Endodermal cell (in vitro differentiated cells): ENCODE results near the gene CCL14. TPM values are rescaled to one million over a fixed set of nuclear protein-coding genes. Genes with fewer than 3 reads are reported as not detected.

ENCODE experiments used
- DNase-seq: peaks from one replicate; pipeline ENCODE4 v3.0.0-alpha.2; 2017
- H3K27ac ChIP-seq: 2 replicates; pipeline ENCODE4 v1.5.1; 2013; ENCODE audit warnings: mild to moderate bottlenecking, low read depth, low read length, moderate library complexity
- H3K27me3 ChIP-seq: 2 replicates; pipeline ENCODE4 v1.6.1; 2013; ENCODE audit warnings: mild to moderate bottlenecking, low read length, moderate library complexity; ENCODE audit not compliant: insufficient read depth, control insufficient read depth, poor library complexity, severe bottlenecking
- H3K36me3 ChIP-seq: 2 replicates; pipeline ENCODE4 v1.7.0; 2013; ENCODE audit warnings: mild to moderate bottlenecking, low read length, moderate library complexity; ENCODE audit not compliant: control insufficient read depth, insufficient read depth
- H3K4me1 ChIP-seq: one replicate; pipeline ENCODE4 v1.7.0; 2013; ENCODE audit warnings: low read length; ENCODE audit not compliant: control insufficient read depth, insufficient read depth
- H3K4me3 ChIP-seq: 2 replicates; pipeline ENCODE4 v1.5.1; 2013; ENCODE audit warnings: mild to moderate bottlenecking, low read length, moderate library complexity
- H3K9ac ChIP-seq: 2 replicates; pipeline ENCODE4 v1.6.1; 2013; ENCODE audit warnings: mild to moderate bottlenecking, low read length, moderate library complexity; ENCODE audit not compliant: poor library complexity, severe bottlenecking; ENCODE audit errors: extremely low read depth
- H3K9me3 ChIP-seq: 2 replicates; pipeline ENCODE4 v1.6.1; 2013; ENCODE audit warnings: mild to moderate bottlenecking, low read length, moderate library complexity; ENCODE audit not compliant: control insufficient read depth
- H3K27ac Mint-ChIP-seq: 2 replicates; pipeline ENCODE4 v1.8.0; 2020; ENCODE audit warnings: mixed read lengths
- H3K27me3 Mint-ChIP-seq: 2 replicates; pipeline ENCODE4 v1.8.0; 2021; ENCODE audit warnings: mild to moderate bottlenecking, mixed read lengths; ENCODE audit not compliant: insufficient read depth
- H3K36me3 Mint-ChIP-seq: 2 replicates; pipeline ENCODE4 v1.8.0; 2020; ENCODE audit warnings: low read depth, mixed read lengths
- H3K4me1 Mint-ChIP-seq: 2 replicates; pipeline ENCODE4 v1.8.0; 2020; ENCODE audit warnings: mixed read lengths
- H3K4me3 Mint-ChIP-seq: 2 replicates; pipeline ENCODE4 v1.8.0; 2020; ENCODE audit warnings: mild to moderate bottlenecking, moderate library complexity, mixed read lengths
- H3K9me3 Mint-ChIP-seq: 2 replicates; pipeline ENCODE4 v1.8.0; 2020; ENCODE audit warnings: mild to moderate bottlenecking, mixed read lengths
- WGBS, 2 experiments: methylation state at CpG; one replicate each; pipeline versions ENCODE4 v1.1.5 to v1.1.7; 2013; ENCODE audit warnings: missing lambda C conversion rate in 2 of 2, mixed read lengths in 1 of 2; ENCODE audit not compliant: insufficient coverage in 1 of 2, insufficient read length in 1 of 2; 5-methylcytosine and 5-hydroxymethylcytosine counted together
- total RNA-seq, 2 donors: library from RNA; stranded (reverse); fragmentation: NEBNext Ultra II Directional in 1 of 2; extraction: Animal tissue kit (Norgen Biotek cat#: 25700) in 1 of 2; gene quantifications; 2 replicates in 1 of 2; 3 replicates in 1 of 2; pipeline ENCODE4 v1.2.1, GENCODE V29; 2021
- TF ChIP-seq, protein P1 (sequence below): fragments of 200-600 bp; sonication (generic); conservative IDR thresholded peaks from 2 replicates; pipeline ENCODE4 v1.5.0; 2021; ENCODE audit warnings: antibody characterized with exemption, mild to moderate bottlenecking

Gene CCL14
- total RNA-seq, 2 donors from 2014 or later = not detected

- no peak overlapping the region for H3K4me3 Mint-ChIP-seq
- no peak overlapping the region for H3K27ac ChIP-seq
- no peak for DNase-seq
Observed at GRCh38 chr17:35965272-35965671, 21.3 kb downstream of the CCL14 start.

GRCh38 chr17:35963663-35964062 is 22.9 kb downstream of the CCL14 start:
- Mint-ChIP-seq H3K4me3 (no peak overlapping the region), H3K27me3 (no peaks in the 10 kb centered on the region), H3K4me1 (no peaks in the 10 kb centered on the region), H3K9me3 (no peaks in the 10 kb centered on the region), H3K36me3 (no peaks in the 10 kb centered on the region), H3K27ac (no peak overlapping the region)
- 97 to 100% methylated on average over 2 to 6 of the region's 6 CpGs for WGBS, 2 experiments
- H3K27ac ChIP-seq = no peak overlapping the region
- H3K4me3 ChIP-seq = no peak overlapping the region
- DNase-seq = no peak
- H3K4me1 ChIP-seq = no peaks in the 10 kb centered on the region
- TF ChIP-seq, protein P1, sequence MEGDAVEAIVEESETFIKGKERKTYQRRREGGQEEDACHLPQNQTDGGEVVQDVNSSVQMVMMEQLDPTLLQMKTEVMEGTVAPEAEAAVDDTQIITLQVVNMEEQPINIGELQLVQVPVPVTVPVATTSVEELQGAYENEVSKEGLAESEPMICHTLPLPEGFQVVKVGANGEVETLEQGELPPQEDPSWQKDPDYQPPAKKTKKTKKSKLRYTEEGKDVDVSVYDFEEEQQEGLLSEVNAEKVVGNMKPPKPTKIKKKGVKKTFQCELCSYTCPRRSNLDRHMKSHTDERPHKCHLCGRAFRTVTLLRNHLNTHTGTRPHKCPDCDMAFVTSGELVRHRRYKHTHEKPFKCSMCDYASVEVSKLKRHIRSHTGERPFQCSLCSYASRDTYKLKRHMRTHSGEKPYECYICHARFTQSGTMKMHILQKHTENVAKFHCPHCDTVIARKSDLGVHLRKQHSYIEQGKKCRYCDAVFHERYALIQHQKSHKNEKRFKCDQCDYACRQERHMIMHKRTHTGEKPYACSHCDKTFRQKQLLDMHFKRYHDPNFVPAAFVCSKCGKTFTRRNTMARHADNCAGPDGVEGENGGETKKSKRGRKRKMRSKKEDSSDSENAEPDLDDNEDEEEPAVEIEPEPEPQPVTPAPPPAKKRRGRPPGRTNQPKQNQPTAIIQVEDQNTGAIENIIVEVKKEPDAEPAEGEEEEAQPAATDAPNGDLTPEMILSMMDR = no peak
- no peak overlapping the region for H3K9ac ChIP-seq
- no peaks in the 10 kb centered on the region for H3K36me3 ChIP-seq
- H3K27me3 ChIP-seq = no peaks in the 10 kb centered on the region
- H3K9me3 ChIP-seq = no peaks in the 10 kb centered on the region

More at GRCh38 chr17:35965272-35965671, 21.3 kb downstream of the CCL14 start:
- Mint-ChIP-seq H3K36me3 (no peaks in the 10 kb centered on the region), H3K27me3 (no peaks in the 10 kb centered on the region), H3K9me3 (no peaks in the 10 kb centered on the region), H3K27ac (no peak overlapping the region), H3K4me1 (peaks cover 8% of the 10 kb centered on the region)
- H3K27me3 ChIP-seq = no peaks in the 10 kb centered on the region
- no peaks in the 10 kb centered on the region for H3K36me3 ChIP-seq
- TF ChIP-seq, protein P1 = no peak
- H3K4me3 ChIP-seq = no peak overlapping the region
- no peak overlapping the region for H3K9ac ChIP-seq
- 92 to 94% methylated on average over 7 of the region's 7 CpGs for WGBS, 2 experiments
- H3K4me1 ChIP-seq = peaks cover 4% of the 10 kb centered on the region
- no peaks in the 10 kb centered on the region for H3K9me3 ChIP-seq

GRCh38 chr17:35953720-35954119 is 32.8 kb downstream of the CCL14 start:
- H3K36me3 ChIP-seq = no peaks in the 10 kb centered on the region
- no peak overlapping the region for H3K4me3 ChIP-seq
- no peak overlapping the region for H3K27ac ChIP-seq
- peaks cover 16% of the 10 kb centered on the region for H3K4me1 Mint-ChIP-seq
- no peak overlapping the region for H3K27ac Mint-ChIP-seq
- DNase-seq = peak; percentile 83
- no peaks in the 10 kb centered on the region for H3K36me3 Mint-ChIP-seq
- H3K27me3 Mint-ChIP-seq = no peaks in the 10 kb centered on the region
- no peak overlapping the region for H3K4me3 Mint-ChIP-seq
- no peaks in the 10 kb centered on the region for H3K4me1 ChIP-seq
- no peaks in the 10 kb centered on the region for H3K27me3 ChIP-seq
- H3K9me3 Mint-ChIP-seq = no peaks in the 10 kb centered on the region
- H3K9ac ChIP-seq = no peak overlapping the region
- TF ChIP-seq, protein P1 = no peak
- 56 to 61% methylated on average over 7 of the region's 7 CpGs for WGBS, 2 experiments
- no peaks in the 10 kb centered on the region for H3K9me3 ChIP-seq
